Measurements from ENCODE around the gene PPP4R1. TPM values are rescaled to one million over a fixed set of nuclear protein-coding genes. Genes with fewer than 3 reads are reported as not detected.

Gene PPP4R1
- total RNA-seq, 1 donor from 2014 or later = 173 TPM

DNA sequence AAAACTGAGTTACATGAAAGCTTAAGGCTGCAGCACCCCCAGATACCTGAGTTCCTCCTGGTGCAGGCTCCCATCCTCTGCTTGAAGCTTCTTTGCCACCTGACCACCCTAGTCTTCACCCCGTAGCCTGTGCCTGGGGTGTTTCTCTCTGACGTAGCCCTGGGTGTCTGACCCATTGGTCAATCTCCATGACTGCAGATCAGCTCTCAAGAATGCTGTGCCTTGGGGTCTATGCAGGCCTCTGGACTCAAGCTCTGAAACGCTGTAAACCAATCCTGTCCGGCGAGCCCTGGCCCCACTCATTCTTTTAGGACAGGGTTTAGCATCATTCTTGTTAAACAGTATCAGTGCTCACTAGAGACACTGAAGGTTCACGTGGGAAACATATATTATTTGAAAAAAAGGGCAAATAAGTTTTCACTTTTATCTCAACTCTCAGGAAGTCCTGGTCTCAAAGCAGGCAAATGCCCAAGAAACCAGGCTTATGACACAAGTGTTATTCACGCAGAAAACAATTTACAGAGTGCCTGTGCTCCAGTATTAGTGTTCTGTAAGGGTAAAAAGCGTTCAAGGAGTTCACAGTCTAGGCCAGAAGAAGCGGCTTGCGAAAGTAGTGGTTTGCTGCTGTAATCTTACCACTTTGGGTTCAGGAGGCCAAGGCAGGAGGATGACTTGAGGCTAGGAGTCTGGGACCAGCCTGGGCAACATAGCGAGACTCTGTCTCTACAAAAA lies 22.8 kb upstream of the PPP4R1 start:
- TF ChIP-seq, protein P1, sequence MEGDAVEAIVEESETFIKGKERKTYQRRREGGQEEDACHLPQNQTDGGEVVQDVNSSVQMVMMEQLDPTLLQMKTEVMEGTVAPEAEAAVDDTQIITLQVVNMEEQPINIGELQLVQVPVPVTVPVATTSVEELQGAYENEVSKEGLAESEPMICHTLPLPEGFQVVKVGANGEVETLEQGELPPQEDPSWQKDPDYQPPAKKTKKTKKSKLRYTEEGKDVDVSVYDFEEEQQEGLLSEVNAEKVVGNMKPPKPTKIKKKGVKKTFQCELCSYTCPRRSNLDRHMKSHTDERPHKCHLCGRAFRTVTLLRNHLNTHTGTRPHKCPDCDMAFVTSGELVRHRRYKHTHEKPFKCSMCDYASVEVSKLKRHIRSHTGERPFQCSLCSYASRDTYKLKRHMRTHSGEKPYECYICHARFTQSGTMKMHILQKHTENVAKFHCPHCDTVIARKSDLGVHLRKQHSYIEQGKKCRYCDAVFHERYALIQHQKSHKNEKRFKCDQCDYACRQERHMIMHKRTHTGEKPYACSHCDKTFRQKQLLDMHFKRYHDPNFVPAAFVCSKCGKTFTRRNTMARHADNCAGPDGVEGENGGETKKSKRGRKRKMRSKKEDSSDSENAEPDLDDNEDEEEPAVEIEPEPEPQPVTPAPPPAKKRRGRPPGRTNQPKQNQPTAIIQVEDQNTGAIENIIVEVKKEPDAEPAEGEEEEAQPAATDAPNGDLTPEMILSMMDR (IDR thresholded peaks at IDR 0.05; ENCODE audit: unreplicated experiment) = no peak
- Mint-ChIP-seq H3K9me3 (ENCODE audit: unreplicated experiment) (no peaks in the 10 kb centered on the region), H3K36me3 (ENCODE audit: low read depth, unreplicated experiment) (no peaks in the 10 kb centered on the region), H3K4me1 (ENCODE audit: unreplicated experiment) (no peaks in the 10 kb centered on the region), H3K27ac (ENCODE audit: unreplicated experiment) (no peak overlapping the region), H3K27me3 (ENCODE audit: unreplicated experiment) (peaks cover 1% of the 10 kb centered on the region), H3K4me3 (ENCODE audit: unreplicated experiment) (no peak overlapping the region)
- no peak for DNase-seq (ENCODE audit: low spot score)

GRCh38 chr18:9634856-9635255 lies 20.5 kb upstream of the PPP4R1 start:
- H3K4me3 Mint-ChIP-seq (ENCODE audit: unreplicated experiment) = no peak overlapping the region
- H3K9me3 Mint-ChIP-seq (ENCODE audit: unreplicated experiment) = no peaks in the 10 kb centered on the region
- no peak for DNase-seq (ENCODE audit: low spot score)
- H3K27ac Mint-ChIP-seq (ENCODE audit: unreplicated experiment) = no peak overlapping the region
- H3K4me1 Mint-ChIP-seq (ENCODE audit: unreplicated experiment) = no peaks in the 10 kb centered on the region
- H3K27me3 Mint-ChIP-seq (ENCODE audit: unreplicated experiment) = peaks cover 4% of the 10 kb centered on the region
- H3K36me3 Mint-ChIP-seq (ENCODE audit: low read depth, unreplicated experiment) = peaks cover 1% of the 10 kb centered on the region
- TF ChIP-seq, protein P1 (IDR thresholded peaks at IDR 0.05; ENCODE audit: unreplicated experiment) = no peak

- Mint-ChIP-seq H3K27ac (ENCODE audit: unreplicated experiment) (no peak overlapping the region), H3K36me3 (ENCODE audit: low read depth, unreplicated experiment) (peaks cover 3% of the 10 kb centered on the region), H3K27me3 (ENCODE audit: unreplicated experiment) (peaks cover 4% of the 10 kb centered on the region), H3K9me3 (ENCODE audit: unreplicated experiment) (no peaks in the 10 kb centered on the region), H3K4me1 (ENCODE audit: unreplicated experiment) (peaks cover 5% of the 10 kb centered on the region), H3K4me3 (ENCODE audit: unreplicated experiment) (no peak overlapping the region)
- TF ChIP-seq, protein P1 (IDR thresholded peaks at IDR 0.05; ENCODE audit: unreplicated experiment) = no peak
- DNase-seq (ENCODE audit: low spot score) = no peak
These were observed 17.6 kb upstream of the PPP4R1 start for GRCh38 chr18:9631814-9632496.

DNA sequence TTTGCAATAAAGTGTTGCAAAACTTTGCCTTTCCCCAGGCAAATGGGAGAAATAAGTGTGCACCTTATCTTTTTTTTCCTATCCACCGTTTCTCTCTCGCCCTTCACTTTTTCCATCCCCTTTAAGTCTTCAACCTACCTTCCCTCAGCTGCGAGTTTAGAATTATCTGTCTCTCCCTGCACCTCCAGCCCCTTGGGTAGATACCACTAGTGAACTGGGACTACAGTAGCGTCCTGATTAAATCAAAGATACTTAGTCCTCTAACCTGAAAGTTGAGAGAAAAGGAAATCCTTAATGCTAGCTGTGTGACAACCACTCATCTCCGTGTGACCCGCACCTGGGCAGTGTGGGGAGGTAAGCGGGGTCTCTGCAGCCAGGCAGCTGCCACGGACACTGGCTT lies 16.1 kb upstream of the PPP4R1 start:
- Mint-ChIP-seq H3K9me3 (ENCODE audit: unreplicated experiment) (no peaks in the 10 kb centered on the region), H3K4me3 (ENCODE audit: unreplicated experiment) (no peak overlapping the region), H3K36me3 (ENCODE audit: low read depth, unreplicated experiment) (peaks cover 3% of the 10 kb centered on the region), H3K27me3 (ENCODE audit: unreplicated experiment) (peaks cover 2% of the 10 kb centered on the region), H3K4me1 (ENCODE audit: unreplicated experiment) (peaks cover 5% of the 10 kb centered on the region), H3K27ac (ENCODE audit: unreplicated experiment) (no peak overlapping the region)
- TF ChIP-seq, protein P1 (IDR thresholded peaks at IDR 0.05; ENCODE audit: unreplicated experiment) = no peak
- no peak for DNase-seq (ENCODE audit: low spot score)

GRCh38 chr18:9629709-9630108 lies 15.3 kb upstream of the PPP4R1 start:
- Mint-ChIP-seq H3K4me1 (ENCODE audit: unreplicated experiment) (peaks cover 5% of the 10 kb centered on the region), H3K4me3 (ENCODE audit: unreplicated experiment) (no peak overlapping the region)

More at GRCh38 chr18:9629709-9630108, 15.3 kb upstream of the PPP4R1 start:
- H3K9me3 Mint-ChIP-seq (ENCODE audit: unreplicated experiment) = no peaks in the 10 kb centered on the region
- H3K27ac Mint-ChIP-seq (ENCODE audit: unreplicated experiment) = no peak overlapping the region
- DNase-seq (ENCODE audit: low spot score) = no peak
- TF ChIP-seq, protein P1 (IDR thresholded peaks at IDR 0.05; ENCODE audit: unreplicated experiment) = no peak
- peaks cover 3% of the 10 kb centered on the region for H3K36me3 Mint-ChIP-seq (ENCODE audit: low read depth, unreplicated experiment)
- peaks cover 2% of the 10 kb centered on the region for H3K27me3 Mint-ChIP-seq (ENCODE audit: unreplicated experiment)
